ENCODE data around the gene KCNJ15.

DNA sequence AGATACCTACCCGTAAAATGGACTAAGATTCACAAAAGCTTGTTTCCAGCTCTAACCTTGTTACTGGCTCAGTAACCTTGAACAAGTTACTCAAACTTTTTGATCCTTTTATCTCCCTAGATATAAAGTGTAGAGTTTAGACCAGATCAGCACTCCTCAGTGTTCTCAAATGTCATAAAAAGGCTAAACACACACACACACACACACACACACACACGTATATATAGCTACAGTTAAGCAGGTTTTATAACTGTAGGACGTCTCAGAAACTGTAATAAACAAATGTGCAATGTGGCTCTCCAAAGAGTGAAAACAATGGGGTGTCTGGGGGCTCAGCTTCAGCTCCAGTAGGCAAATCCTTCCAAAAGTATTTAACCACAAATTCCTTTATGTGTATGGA, 34.0 kb downstream of the KCNJ15 start:
- no peak for TF ChIP-seq POLR2A (IDR thresholded peaks at IDR 0.05)
- TF ChIP-seq, protein P1, sequence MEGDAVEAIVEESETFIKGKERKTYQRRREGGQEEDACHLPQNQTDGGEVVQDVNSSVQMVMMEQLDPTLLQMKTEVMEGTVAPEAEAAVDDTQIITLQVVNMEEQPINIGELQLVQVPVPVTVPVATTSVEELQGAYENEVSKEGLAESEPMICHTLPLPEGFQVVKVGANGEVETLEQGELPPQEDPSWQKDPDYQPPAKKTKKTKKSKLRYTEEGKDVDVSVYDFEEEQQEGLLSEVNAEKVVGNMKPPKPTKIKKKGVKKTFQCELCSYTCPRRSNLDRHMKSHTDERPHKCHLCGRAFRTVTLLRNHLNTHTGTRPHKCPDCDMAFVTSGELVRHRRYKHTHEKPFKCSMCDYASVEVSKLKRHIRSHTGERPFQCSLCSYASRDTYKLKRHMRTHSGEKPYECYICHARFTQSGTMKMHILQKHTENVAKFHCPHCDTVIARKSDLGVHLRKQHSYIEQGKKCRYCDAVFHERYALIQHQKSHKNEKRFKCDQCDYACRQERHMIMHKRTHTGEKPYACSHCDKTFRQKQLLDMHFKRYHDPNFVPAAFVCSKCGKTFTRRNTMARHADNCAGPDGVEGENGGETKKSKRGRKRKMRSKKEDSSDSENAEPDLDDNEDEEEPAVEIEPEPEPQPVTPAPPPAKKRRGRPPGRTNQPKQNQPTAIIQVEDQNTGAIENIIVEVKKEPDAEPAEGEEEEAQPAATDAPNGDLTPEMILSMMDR (IDR thresholded peaks at IDR 0.05): no peak

Measured in heart left ventricle (tissue), 13 donors.